ENCODE measurements around the gene FBXW12. TPM values are rescaled to one million over a fixed set of nuclear protein-coding genes. Genes with fewer than 3 reads are reported as not detected.

FBXW12 gene
- total RNA-seq, 1 experiment from 2014 or later: not detected

GRCh38 chr3:48417529-48418108, 45.6 kb downstream of the FBXW12 start:
- no peaks in the 10 kb centered on the region for H3K79me2 ChIP-seq (ENCODE audit: low read length)
- CTCF ChIA-PET: no interaction called here
- ATAC-seq (no peak), DNase-seq (no peak)
- no peaks in the 10 kb centered on the region for H3K4me1 ChIP-seq (ENCODE audit: insufficient read depth, low read length)
- TF ChIP-seq CTCF (conservative IDR thresholded peaks at IDR 0.05; ENCODE audit: low read depth, low read length) (no peak), EZH2 (IDR thresholded peaks at IDR 0.05; ENCODE audit: low read length, unreplicated experiment) (no peak), EZH2phosphoT487 (IDR thresholded peaks at IDR 0.05; ENCODE audit: borderline replicate concordance, low read length) (no peak)
- no peak overlapping the region for H3K9ac ChIP-seq (ENCODE audit: low read length)
- H2AFZ ChIP-seq (ENCODE audit: low read length): no peak overlapping the region
- no peaks in the 10 kb centered on the region for H3K27me3 ChIP-seq (ENCODE audit: low read length)
- no peaks in the 10 kb centered on the region for H4K20me1 ChIP-seq (ENCODE audit: low read length)
- H3K9me3 ChIP-seq (ENCODE audit: low read length): no peaks in the 10 kb centered on the region
- H3F3A ChIP-seq (ENCODE audit: low read length, unreplicated experiment): no peaks in the 10 kb centered on the region
- no peaks in the 10 kb centered on the region for H3K9me2 ChIP-seq (replicated peaks; ENCODE audit: low read length)
- H3K27ac ChIP-seq (ENCODE audit: low read length): no peak overlapping the region
- BruUV-seq (replicated peaks): no TSS peak
- POLR2A ChIA-PET (ENCODE audit: unreplicated experiment): no interaction called here
- H3K36me3 ChIP-seq (ENCODE audit: low read depth, low read length): no peaks in the 10 kb centered on the region
- H3K4me3 ChIP-seq (ENCODE audit: low read length): no peak overlapping the region
- intact Hi-C loops (cut with micrococcal nuclease): no loop called here
- H3K4me2 ChIP-seq (ENCODE audit: low read length): no peak overlapping the region

- no peaks in the 10 kb centered on the region for H3K4me1 ChIP-seq (ENCODE audit: insufficient read depth, low read length)
- H3K27ac ChIP-seq (ENCODE audit: low read length): no peak overlapping the region
- no peak overlapping the region for H2AFZ ChIP-seq (ENCODE audit: low read length)
- no TSS peak for BruUV-seq (replicated peaks)
- no peaks in the 10 kb centered on the region for H3K79me2 ChIP-seq (ENCODE audit: low read length)
- no peaks in the 10 kb centered on the region for H3K27me3 ChIP-seq (ENCODE audit: low read length)
- no peak overlapping the region for H3K9ac ChIP-seq (ENCODE audit: low read length)
- CTCF ChIA-PET: no interaction called here
- no peak overlapping the region for H3K4me2 ChIP-seq (ENCODE audit: low read length)
- H3K9me3 ChIP-seq (ENCODE audit: low read length): no peaks in the 10 kb centered on the region
- TF ChIP-seq EZH2 (IDR thresholded peaks at IDR 0.05; ENCODE audit: low read length, unreplicated experiment) (no peak), EZH2phosphoT487 (IDR thresholded peaks at IDR 0.05; ENCODE audit: borderline replicate concordance, low read length) (no peak), CTCF (conservative IDR thresholded peaks at IDR 0.05; ENCODE audit: low read depth, low read length) (no peak)
- H3F3A ChIP-seq (ENCODE audit: low read length, unreplicated experiment): no peaks in the 10 kb centered on the region
- DNase-seq (no peak), ATAC-seq (no peak)
- H3K9me2 ChIP-seq (replicated peaks; ENCODE audit: low read length): no peaks in the 10 kb centered on the region
- POLR2A ChIA-PET (ENCODE audit: unreplicated experiment): no interaction called here
- intact Hi-C loops (cut with micrococcal nuclease): no loop called here
- no peak overlapping the region for H3K4me3 ChIP-seq (ENCODE audit: low read length)
- no peaks in the 10 kb centered on the region for H3K36me3 ChIP-seq (ENCODE audit: low read depth, low read length)
- no peaks in the 10 kb centered on the region for H4K20me1 ChIP-seq (ENCODE audit: low read length)
Measured at GRCh38 chr3:48418140-48418539, 46.1 kb downstream of the FBXW12 start.

GRCh38 chr3:48418651-48419050, 46.6 kb downstream of the FBXW12 start:
- Histone ChIP-seq H3K4me3 (ENCODE audit: low read length) (no peak overlapping the region), H3K4me1 (ENCODE audit: insufficient read depth, low read length) (no peaks in the 10 kb centered on the region), H3F3A (ENCODE audit: low read length, unreplicated experiment) (no peaks in the 10 kb centered on the region), H3K9me3 (ENCODE audit: low read length) (no peaks in the 10 kb centered on the region), H3K4me2 (ENCODE audit: low read length) (no peak overlapping the region), H3K9ac (ENCODE audit: low read length) (no peak overlapping the region), H4K20me1 (ENCODE audit: low read length) (no peaks in the 10 kb centered on the region), H2AFZ (ENCODE audit: low read length) (no peak overlapping the region), H3K9me2 (replicated peaks; ENCODE audit: low read length) (no peaks in the 10 kb centered on the region), H3K27me3 (ENCODE audit: low read length) (no peaks in the 10 kb centered on the region), H3K27ac (ENCODE audit: low read length) (no peak overlapping the region), H3K79me2 (ENCODE audit: low read length) (no peaks in the 10 kb centered on the region), H3K36me3 (ENCODE audit: low read depth, low read length) (no peaks in the 10 kb centered on the region)
- no peak for DNase-seq
- TF ChIP-seq EZH2 (IDR thresholded peaks at IDR 0.05; ENCODE audit: low read length, unreplicated experiment) (no peak), EZH2phosphoT487 (IDR thresholded peaks at IDR 0.05; ENCODE audit: borderline replicate concordance, low read length) (no peak), CTCF (conservative IDR thresholded peaks at IDR 0.05; ENCODE audit: low read depth, low read length) (no peak)
- ChIA-PET POLR2A (ENCODE audit: unreplicated experiment) (no interaction called here), CTCF (no interaction called here)
- intact Hi-C loops (cut with micrococcal nuclease): no loop called here
- no peak for ATAC-seq
- no TSS peak for BruUV-seq (replicated peaks)
